ENCODE results near the gene SYT1. TPM values are rescaled to one million over a fixed set of nuclear protein-coding genes. Genes with fewer than 3 reads are reported as not detected.
"Not testable (repeated sequence)": the region's sequence is repeated elsewhere in the genome, so short reads cannot be mapped to it uniquely, and the experiment has no call there.

The SYT1 gene
- total RNA-seq, 1 donor from 2014 or later = 0.59 TPM

DNA sequence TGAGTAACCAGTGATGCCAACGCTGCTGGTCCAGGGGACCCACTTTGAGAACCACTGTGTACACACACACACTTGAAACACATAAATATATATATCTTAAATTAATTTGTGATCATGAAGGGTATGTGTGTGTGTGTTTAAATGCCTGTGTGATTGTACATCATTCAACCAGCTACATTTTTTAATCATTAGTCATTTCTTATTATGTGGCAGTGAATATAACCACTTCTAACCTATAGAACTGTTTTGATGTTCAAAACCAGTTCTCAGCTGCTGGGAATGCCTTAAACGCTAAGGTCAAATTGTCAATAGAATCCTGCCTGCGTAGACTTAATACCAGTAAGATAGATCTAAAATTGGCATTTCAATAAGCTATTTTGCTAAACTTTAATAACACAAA lies 330.0 kb downstream of the SYT1 start:
- TF ChIP-seq, protein P1, sequence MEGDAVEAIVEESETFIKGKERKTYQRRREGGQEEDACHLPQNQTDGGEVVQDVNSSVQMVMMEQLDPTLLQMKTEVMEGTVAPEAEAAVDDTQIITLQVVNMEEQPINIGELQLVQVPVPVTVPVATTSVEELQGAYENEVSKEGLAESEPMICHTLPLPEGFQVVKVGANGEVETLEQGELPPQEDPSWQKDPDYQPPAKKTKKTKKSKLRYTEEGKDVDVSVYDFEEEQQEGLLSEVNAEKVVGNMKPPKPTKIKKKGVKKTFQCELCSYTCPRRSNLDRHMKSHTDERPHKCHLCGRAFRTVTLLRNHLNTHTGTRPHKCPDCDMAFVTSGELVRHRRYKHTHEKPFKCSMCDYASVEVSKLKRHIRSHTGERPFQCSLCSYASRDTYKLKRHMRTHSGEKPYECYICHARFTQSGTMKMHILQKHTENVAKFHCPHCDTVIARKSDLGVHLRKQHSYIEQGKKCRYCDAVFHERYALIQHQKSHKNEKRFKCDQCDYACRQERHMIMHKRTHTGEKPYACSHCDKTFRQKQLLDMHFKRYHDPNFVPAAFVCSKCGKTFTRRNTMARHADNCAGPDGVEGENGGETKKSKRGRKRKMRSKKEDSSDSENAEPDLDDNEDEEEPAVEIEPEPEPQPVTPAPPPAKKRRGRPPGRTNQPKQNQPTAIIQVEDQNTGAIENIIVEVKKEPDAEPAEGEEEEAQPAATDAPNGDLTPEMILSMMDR (IDR thresholded peaks at IDR 0.05) = no peak
- Mint-ChIP-seq H3K27ac (ENCODE audit: unreplicated experiment) (no peak overlapping the region), H3K4me1 (ENCODE audit: unreplicated experiment) (no peaks in the 10 kb centered on the region), H3K36me3 (ENCODE audit: unreplicated experiment) (no peaks in the 10 kb centered on the region), H3K4me3 (ENCODE audit: unreplicated experiment) (no peak overlapping the region), H3K9me3 (ENCODE audit: unreplicated experiment) (no peaks in the 10 kb centered on the region), H3K27me3 (ENCODE audit: unreplicated experiment) (peaks cover 4% of the 10 kb centered on the region)
- no peak for DNase-seq (ENCODE audit: extremely low spot score, unreplicated experiment)

DNA sequence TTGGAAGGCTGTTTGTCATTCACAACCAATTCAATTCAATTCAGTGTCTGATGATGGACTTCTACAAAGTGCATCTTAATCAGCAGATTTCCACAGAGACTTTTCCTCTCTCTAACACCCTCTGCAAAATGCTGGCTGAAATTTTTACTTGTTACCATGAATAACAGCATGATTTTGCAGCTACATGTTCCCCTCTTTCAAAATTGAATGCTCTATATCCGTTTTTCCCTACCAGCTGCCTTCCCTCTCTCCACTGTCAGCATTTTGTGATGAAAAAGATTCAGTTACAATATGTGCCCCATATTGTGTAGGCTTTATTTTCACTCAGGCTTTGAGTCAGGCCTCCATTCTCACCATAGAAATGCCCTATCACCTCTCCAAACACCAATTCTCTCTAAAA lies 334.6 kb downstream of the SYT1 start:
- TF ChIP-seq, protein P1 (IDR thresholded peaks at IDR 0.05) = no peak
- Mint-ChIP-seq H3K27me3 (ENCODE audit: unreplicated experiment) (peaks cover 8% of the 10 kb centered on the region), H3K27ac (ENCODE audit: unreplicated experiment) (no peak overlapping the region), H3K9me3 (ENCODE audit: unreplicated experiment) (no peaks in the 10 kb centered on the region), H3K4me1 (ENCODE audit: unreplicated experiment) (no peaks in the 10 kb centered on the region), H3K36me3 (ENCODE audit: unreplicated experiment) (no peaks in the 10 kb centered on the region), H3K4me3 (ENCODE audit: unreplicated experiment) (no peak overlapping the region)
- DNase-seq (ENCODE audit: extremely low spot score, unreplicated experiment) = no peak

DNA sequence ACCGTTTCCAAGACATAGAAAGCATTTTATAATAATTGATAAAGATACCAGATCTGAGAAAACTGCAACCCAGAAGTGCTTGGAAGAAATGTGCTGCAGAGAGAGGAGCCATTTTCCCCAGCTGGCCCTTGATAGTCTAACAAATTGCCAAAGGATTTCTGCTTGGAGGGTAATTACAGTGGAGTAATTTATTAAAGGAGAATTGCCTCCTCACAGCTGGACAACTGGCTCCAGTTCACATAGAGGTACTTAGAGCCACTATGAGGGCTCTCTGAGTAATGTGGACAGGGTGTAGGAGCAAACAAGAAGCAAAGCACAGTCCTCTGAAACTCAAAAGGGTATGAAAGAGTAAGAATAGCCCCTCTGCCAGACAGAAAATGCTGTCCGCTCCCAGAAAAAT lies 335.6 kb downstream of the SYT1 start:
- H3K27me3 Mint-ChIP-seq (ENCODE audit: unreplicated experiment) = peaks cover 8% of the 10 kb centered on the region
- no peaks in the 10 kb centered on the region for H3K9me3 Mint-ChIP-seq (ENCODE audit: unreplicated experiment)
- TF ChIP-seq, protein P1 (IDR thresholded peaks at IDR 0.05) = no peak
- no peak overlapping the region for H3K27ac Mint-ChIP-seq (ENCODE audit: unreplicated experiment)
- H3K4me3 Mint-ChIP-seq (ENCODE audit: unreplicated experiment) = no peak overlapping the region
- no peaks in the 10 kb centered on the region for H3K36me3 Mint-ChIP-seq (ENCODE audit: unreplicated experiment)
- no peaks in the 10 kb centered on the region for H3K4me1 Mint-ChIP-seq (ENCODE audit: unreplicated experiment)
- DNase-seq (ENCODE audit: extremely low spot score, unreplicated experiment) = no peak

DNA sequence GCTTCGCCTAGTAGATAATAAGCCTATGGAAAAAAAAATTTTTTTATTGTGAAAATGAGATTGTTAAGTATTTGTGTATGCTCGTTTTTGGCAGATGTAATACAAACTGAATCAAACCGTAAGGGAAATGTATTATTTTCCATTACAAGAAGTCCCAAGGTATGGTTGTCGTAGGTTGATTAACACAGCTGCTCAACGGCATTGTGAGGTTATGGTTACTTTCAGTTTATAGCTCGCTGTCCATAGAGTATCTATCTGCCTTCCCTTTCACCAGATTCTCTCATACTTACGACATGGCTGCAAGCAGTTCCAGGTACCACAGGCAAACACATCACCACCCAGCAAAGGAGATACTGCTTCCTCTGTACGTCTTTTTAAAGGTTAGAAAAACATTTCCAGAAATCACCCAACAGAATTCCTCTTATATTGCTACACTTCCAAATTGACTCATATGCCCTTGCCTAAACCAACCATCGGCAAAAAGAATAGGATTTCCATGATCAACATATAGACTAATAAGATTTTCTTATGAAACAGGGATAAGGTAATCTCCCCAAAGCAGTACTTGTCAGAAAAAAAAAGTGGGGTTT lies 338.6 kb downstream of the SYT1 start:
- TF ChIP-seq, protein P1 (IDR thresholded peaks at IDR 0.05) = no peak
- no peaks in the 10 kb centered on the region for H3K4me1 Mint-ChIP-seq (ENCODE audit: unreplicated experiment)
- H3K36me3 Mint-ChIP-seq (ENCODE audit: unreplicated experiment) = no peaks in the 10 kb centered on the region
- no peak overlapping the region for H3K27ac Mint-ChIP-seq (ENCODE audit: unreplicated experiment)
- no peaks in the 10 kb centered on the region for H3K9me3 Mint-ChIP-seq (ENCODE audit: unreplicated experiment)
- DNase-seq (ENCODE audit: extremely low spot score, unreplicated experiment) = no peak
- no peak overlapping the region for H3K4me3 Mint-ChIP-seq (ENCODE audit: unreplicated experiment)
- H3K27me3 Mint-ChIP-seq (ENCODE audit: unreplicated experiment) = peaks cover 12% of the 10 kb centered on the region

DNA sequence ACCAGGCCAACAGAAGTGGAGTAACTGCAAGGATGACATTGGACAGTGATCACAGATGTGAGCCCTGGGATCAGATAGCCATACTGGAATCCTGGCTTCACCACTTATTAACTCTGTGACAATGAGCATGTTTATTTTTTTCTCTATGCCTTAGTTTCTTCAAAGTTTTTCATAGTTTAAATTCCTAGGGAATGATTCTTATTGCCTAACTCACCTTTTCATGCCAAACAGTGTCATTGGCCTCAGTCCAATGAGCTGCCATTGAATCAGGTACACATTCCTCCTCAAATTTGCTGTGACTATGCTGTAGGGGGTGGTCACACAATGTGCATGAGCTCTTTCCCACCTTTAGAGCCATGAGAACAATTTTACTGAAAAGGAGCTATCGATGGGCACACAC lies 342.3 kb downstream of the SYT1 start:
- no peak overlapping the region for H3K27ac Mint-ChIP-seq (ENCODE audit: unreplicated experiment)
- TF ChIP-seq, protein P1 (IDR thresholded peaks at IDR 0.05) = no peak
- DNase-seq (ENCODE audit: extremely low spot score, unreplicated experiment) = no peak
- H3K36me3 Mint-ChIP-seq (ENCODE audit: unreplicated experiment) = no peaks in the 10 kb centered on the region
- no peaks in the 10 kb centered on the region for H3K4me1 Mint-ChIP-seq (ENCODE audit: unreplicated experiment)
- no peak overlapping the region for H3K4me3 Mint-ChIP-seq (ENCODE audit: unreplicated experiment)
- peaks cover 8% of the 10 kb centered on the region for H3K9me3 Mint-ChIP-seq (ENCODE audit: unreplicated experiment)
- H3K27me3 Mint-ChIP-seq (ENCODE audit: unreplicated experiment) = peaks cover 11% of the 10 kb centered on the region

DNA sequence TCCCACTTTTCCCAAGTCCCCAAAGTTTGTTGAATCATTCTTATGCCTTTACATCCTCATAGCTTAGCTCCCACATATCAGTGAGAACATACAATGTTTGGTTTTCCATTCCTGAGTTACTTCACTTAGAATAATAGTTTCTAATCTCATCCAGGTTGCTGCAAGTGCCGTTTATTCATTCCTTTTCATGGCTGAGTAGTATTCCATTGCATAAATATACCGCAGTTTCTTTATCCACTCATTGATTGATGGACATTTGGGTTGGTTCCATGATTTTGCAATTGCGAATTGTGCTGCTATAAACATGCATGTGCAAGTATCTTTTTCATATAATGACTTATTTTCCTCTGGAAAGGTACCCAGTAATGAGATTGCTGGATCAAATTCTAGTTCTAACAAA lies 345.8 kb downstream of the SYT1 start:
- H3K4me1 Mint-ChIP-seq (ENCODE audit: unreplicated experiment); DNase-seq (ENCODE audit: extremely low spot score, unreplicated experiment); H3K4me3 Mint-ChIP-seq (ENCODE audit: unreplicated experiment); H3K27ac Mint-ChIP-seq (ENCODE audit: unreplicated experiment); H3K36me3 Mint-ChIP-seq (ENCODE audit: unreplicated experiment); H3K27me3 Mint-ChIP-seq (ENCODE audit: unreplicated experiment); H3K9me3 Mint-ChIP-seq (ENCODE audit: unreplicated experiment): not testable (repeated sequence)

Data from osteocyte (in vitro differentiated cells).